IPS-20b (cell line): ENCODE results near the gene OR2T3.
"Not testable (repeated sequence)": the region's sequence is repeated elsewhere in the genome, so short reads cannot be mapped to it uniquely, and the experiment has no call there.

Experiments
- H3K27ac ChIP-seq: one replicate; pipeline ENCODE4 v1.5.1; 2013; ENCODE audit warnings: low read length
- H3K27me3 ChIP-seq: 2 replicates; pipeline ENCODE4 v1.6.1; 2013; ENCODE audit warnings: mild to moderate bottlenecking, low read length, inconsistent platforms; ENCODE audit not compliant: insufficient read depth
- H3K36me3 ChIP-seq: 2 replicates; pipeline ENCODE4 v1.6.1; 2013; ENCODE audit warnings: low read depth, mild to moderate bottlenecking, inconsistent platforms, low read length, moderate library complexity; ENCODE audit not compliant: insufficient read depth
- H3K4me1 ChIP-seq: 2 replicates; pipeline ENCODE4 v1.6.1; 2013; ENCODE audit warnings: mild to moderate bottlenecking, control low read depth, inconsistent platforms, low read length, moderate library complexity; ENCODE audit not compliant: insufficient read depth
- H3K4me3 ChIP-seq: 2 replicates; pipeline ENCODE4 v1.5.1; 2013; ENCODE audit warnings: mild to moderate bottlenecking, low read length, inconsistent platforms
- H3K9ac ChIP-seq: 2 replicates; pipeline ENCODE4 v1.6.1; 2013; ENCODE audit warnings: low read depth, mild to moderate bottlenecking, inconsistent platforms, low read length, moderate library complexity
- H3K9me3 ChIP-seq: 2 replicates; pipeline ENCODE4 v1.6.1; 2013; ENCODE audit warnings: mild to moderate bottlenecking, low read depth, low read length, inconsistent platforms; ENCODE audit not compliant: insufficient read depth

Gene OR2T3

GRCh38 chr1:248445399-248445798 lies 27.8 kb upstream of the OR2T3 start, which contains the start of gene OR2T2:
Gene OR2T2, plus strand, starts transcription at chr1:248445637. Its CDS starts 7,161 bp downstream, at chr1:248452798.
- H3K27ac ChIP-seq, H3K36me3 ChIP-seq, H3K4me1 ChIP-seq, H3K4me3 ChIP-seq, H3K9ac ChIP-seq, H3K27me3 ChIP-seq: not testable (repeated sequence)
- H3K9me3 ChIP-seq = peaks cover 47% of the 10 kb centered on the region

GRCh38 chr1:248448409-248449074 lies 24.6 kb upstream of the OR2T3 start:
- not testable (repeated sequence) for H3K9ac ChIP-seq, H3K27ac ChIP-seq, H3K27me3 ChIP-seq, H3K36me3 ChIP-seq, H3K4me3 ChIP-seq, H3K4me1 ChIP-seq
- H3K9me3 ChIP-seq = peaks cover 35% of the 10 kb centered on the region

DNA sequence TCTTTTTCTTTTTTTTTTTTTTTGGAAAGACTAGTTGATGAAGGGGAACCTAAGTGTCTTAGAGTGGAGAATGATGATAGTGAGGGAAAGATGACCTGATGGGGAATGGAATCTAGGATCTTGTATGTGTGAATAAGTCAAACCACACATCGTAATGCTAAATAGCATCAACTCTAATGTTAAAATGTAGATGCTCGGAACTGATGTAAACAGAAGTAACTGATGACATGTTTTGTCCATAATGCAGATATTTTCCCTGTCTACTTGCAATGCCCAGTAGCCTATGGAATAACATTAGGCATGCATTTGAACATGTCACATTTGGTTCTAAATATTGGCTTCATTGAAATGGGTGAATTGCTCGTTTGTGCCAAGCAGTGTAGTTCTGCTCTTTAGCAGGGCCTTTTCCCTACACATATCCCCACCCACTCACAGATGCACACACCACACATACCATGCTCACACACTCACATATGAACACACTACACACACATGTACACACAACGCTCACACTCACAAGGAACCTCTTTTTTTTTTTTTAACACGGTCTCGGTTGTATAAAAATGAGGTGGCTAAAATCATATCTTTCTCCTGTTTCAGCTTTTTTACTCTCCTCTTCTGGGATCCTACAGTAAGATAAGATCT lies 23.2 kb upstream of the OR2T3 start:
- not testable (repeated sequence) for H3K36me3 ChIP-seq, H3K4me1 ChIP-seq, H3K4me3 ChIP-seq, H3K27ac ChIP-seq, H3K27me3 ChIP-seq, H3K9ac ChIP-seq
- peaks cover 21% of the 10 kb centered on the region for H3K9me3 ChIP-seq

DNA sequence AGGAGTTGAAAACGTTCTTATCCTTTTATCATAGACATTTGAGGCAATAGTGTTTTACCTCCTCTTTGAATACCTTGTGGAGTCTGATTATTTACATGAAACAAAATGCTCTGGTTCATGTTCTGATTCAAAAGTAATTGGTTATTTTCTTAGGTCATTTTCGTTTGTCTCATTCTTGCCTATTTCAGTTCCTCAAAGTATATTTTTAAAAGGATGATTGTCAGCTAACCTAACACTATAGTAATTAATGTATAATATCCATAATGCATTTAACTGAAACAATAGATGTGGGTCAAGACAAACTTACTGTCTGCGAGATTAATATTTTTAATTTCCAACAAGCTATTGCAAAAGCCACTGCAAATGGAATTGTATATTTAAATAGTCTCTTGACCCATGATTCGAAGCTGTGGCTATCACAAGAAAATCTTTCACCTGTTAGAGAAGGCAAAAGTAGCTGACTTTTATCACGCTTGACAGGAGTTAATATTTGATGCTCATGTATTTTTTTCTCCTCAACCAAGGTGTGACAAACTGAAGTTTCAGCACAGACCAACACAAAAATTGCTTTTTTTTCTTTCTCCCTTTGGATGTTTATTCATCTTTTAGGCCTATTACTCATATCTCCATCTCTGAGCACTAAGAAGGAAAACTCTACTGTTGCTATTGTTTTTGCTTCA lies 22.5 kb upstream of the OR2T3 start:
- not testable (repeated sequence) for H3K4me1 ChIP-seq, H3K9ac ChIP-seq, H3K27me3 ChIP-seq, H3K27ac ChIP-seq, H3K36me3 ChIP-seq, H3K4me3 ChIP-seq
- H3K9me3 ChIP-seq = peaks cover 17% of the 10 kb centered on the region

GRCh38 chr1:248453619-248454018 lies 19.5 kb upstream of the OR2T3 start:
- H3K4me3 ChIP-seq, H3K36me3 ChIP-seq, H3K27ac ChIP-seq: not testable (repeated sequence)

DNA sequence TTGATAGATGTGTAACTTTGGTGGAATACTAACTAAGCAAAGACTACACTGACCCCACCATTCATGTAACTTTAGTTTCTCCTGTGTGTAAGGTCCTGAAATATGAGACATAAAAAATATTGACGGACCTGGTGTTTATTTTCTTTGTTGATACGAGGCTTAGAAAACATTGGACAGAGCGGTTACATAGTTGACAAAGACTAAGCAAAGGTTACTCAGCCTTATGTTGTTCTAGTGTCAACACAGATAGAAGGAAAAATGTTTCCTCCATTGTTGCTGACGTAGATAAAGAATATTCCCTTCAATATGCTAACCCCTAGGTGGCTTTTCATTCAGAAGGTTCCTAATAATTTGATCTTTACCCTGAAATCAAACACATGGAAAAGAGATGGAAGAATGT lies 18.1 kb upstream of the OR2T3 start:
- not testable (repeated sequence) for H3K4me1 ChIP-seq, H3K4me3 ChIP-seq, H3K9ac ChIP-seq, H3K27me3 ChIP-seq, H3K36me3 ChIP-seq, H3K27ac ChIP-seq
- H3K9me3 ChIP-seq = peaks cover 28% of the 10 kb centered on the region; the same call in 1 of the 2 replicates

More at GRCh38 chr1:248453619-248454018, 19.5 kb upstream of the OR2T3 start:
- not testable (repeated sequence) for H3K27me3 ChIP-seq, H3K4me1 ChIP-seq, H3K9ac ChIP-seq
- peaks cover 17% of the 10 kb centered on the region; the same call in 1 of the 2 replicates for H3K9me3 ChIP-seq

- not testable (repeated sequence) for H3K4me1 ChIP-seq, H3K9ac ChIP-seq, H3K4me3 ChIP-seq, H3K27me3 ChIP-seq, H3K27ac ChIP-seq, H3K36me3 ChIP-seq
- H3K9me3 ChIP-seq = peaks cover 44% of the 10 kb centered on the region; the same call in 1 of the 2 replicates
Measured at GRCh38 chr1:248456635-248457034, 16.5 kb upstream of the OR2T3 start.

DNA sequence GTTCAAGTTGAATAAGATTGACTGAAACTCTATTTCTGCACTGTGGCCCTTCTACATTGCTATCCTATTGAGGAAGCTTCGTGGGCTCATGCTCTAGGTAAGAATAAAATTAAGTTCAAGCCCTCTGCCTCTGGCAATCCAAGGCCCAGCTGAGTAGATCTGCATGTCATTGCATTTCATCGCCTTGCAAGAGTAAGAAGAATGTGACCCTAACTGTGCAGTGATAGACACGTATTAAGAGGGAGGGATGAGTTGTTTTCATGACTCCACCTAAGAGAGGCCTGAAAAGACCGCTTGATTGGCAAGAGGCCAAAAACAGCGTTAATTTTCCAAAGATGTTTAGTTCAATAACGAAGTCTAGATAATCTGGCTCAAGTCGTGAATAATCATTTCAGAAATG lies 14.0 kb upstream of the OR2T3 start:
- H3K4me3 ChIP-seq, H3K36me3 ChIP-seq, H3K27ac ChIP-seq, H3K27me3 ChIP-seq, H3K9ac ChIP-seq, H3K4me1 ChIP-seq: not testable (repeated sequence)
- peaks cover 54% of the 10 kb centered on the region; the same call in 1 of the 2 replicates for H3K9me3 ChIP-seq

DNA sequence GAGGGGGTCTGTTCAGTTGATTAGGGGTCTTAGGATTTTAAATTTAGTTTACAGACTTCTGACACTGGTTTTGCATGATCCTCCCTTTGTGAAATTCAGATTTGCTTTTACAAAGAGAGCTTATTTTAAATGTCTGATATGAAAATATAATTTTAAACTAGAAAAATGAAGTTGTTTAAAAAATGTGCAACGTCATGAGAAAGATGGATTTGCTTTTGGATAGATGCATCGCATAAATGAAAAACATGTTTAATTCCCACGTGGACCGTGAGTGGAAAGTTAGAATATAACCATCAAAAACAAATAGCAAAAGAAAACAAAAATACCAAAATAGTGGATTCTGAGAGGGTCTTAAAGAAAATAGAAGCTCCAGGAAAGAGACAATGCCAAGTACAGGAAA lies 2.0 kb upstream of the OR2T3 start:
- Histone ChIP-seq H3K36me3 (no peaks in the 10 kb centered on the region), H3K4me3 (no peak overlapping the region), H3K27ac (no peak overlapping the region), H3K27me3 (no peaks in the 10 kb centered on the region), H3K9me3 (peaks cover 52% of the 10 kb centered on the region), H3K4me1 (no peaks in the 10 kb centered on the region), H3K9ac (no peak overlapping the region)

- H3K27me3 ChIP-seq, H3K27ac ChIP-seq, H3K4me1 ChIP-seq, H3K9ac ChIP-seq, H3K36me3 ChIP-seq, H3K4me3 ChIP-seq: not testable (repeated sequence)
- peaks cover 42% of the 10 kb centered on the region for H3K9me3 ChIP-seq
Measured at GRCh38 chr1:248472111-248472510, 1.0 kb upstream of the OR2T3 start.

GRCh38 chr1:248475660-248476059 lies 2.5 kb downstream of the OR2T3 start:
- H3K9me3 ChIP-seq = peaks cover 14% of the 10 kb centered on the region
- H3K4me3 ChIP-seq, H3K4me1 ChIP-seq, H3K9ac ChIP-seq, H3K27me3 ChIP-seq, H3K27ac ChIP-seq, H3K36me3 ChIP-seq: not testable (repeated sequence)
